Measurements from ENCODE around the gene PIN4. TPM values are rescaled to one million over a fixed set of nuclear protein-coding genes. Genes with fewer than 3 reads are reported as not detected.

The PIN4 gene
- total and polyA plus RNA-seq, 2 donors (not counting 3 experiments of a cell fraction or from before 2014, with no cell fraction given), result 4.5 to 10.4 TPM

- H3K4me1 ChIP-seq (ENCODE audit: control insufficient read depth, extremely low read depth, insufficient read depth, low read length), result peaks cover 17% of the 10 kb centered on the region
- dilution Hi-C loops (cut with MboI; ENCODE audit: extremely low pct_ligation_motif_present, low sequenced_read_pairs), result no loop called here
- H4K20me1 ChIP-seq (replicated peaks; ENCODE audit: control insufficient read depth, extremely low read depth, insufficient read depth, low read length), result no peaks in the 10 kb centered on the region
- POLR2A ChIA-PET, result no interaction called here
- H2AFZ ChIP-seq (ENCODE audit: low read depth, low read length), result peak overlapping the region; percentile 1
- H3K27ac ChIP-seq (ENCODE audit: insufficient read depth, low read depth, low read length), result peak overlapping the region; percentile 89
- TF ChIP-seq FOS (IDR thresholded peaks at IDR 0.05; ENCODE audit: borderline replicate concordance, insufficient read depth, low read length) (peak; percentile 34), GATA2 (IDR thresholded peaks at IDR 0.05; ENCODE audit: insufficient read depth, insufficient read length, low read depth, low read length) (no peak), JUN (IDR thresholded peaks at IDR 0.05; ENCODE audit: borderline replicate concordance, insufficient read depth, insufficient read length, low read depth) (peak; percentile 31)
- peaks cover 5 to 6% of the 10 kb centered on the region in 2 experiments for H3K36me3 ChIP-seq (ENCODE audit: control insufficient read depth in 2 of 2, extremely low read depth in 1 of 2, insufficient read depth in 2 of 2, low read length in 2 of 2)
- no peaks in the 10 kb centered on the region for H3K79me2 ChIP-seq (ENCODE audit: control insufficient read depth, insufficient read depth, low read length)
- no peaks in the 10 kb centered on the region for H3K9me3 ChIP-seq (replicated peaks; ENCODE audit: control insufficient read depth, insufficient read depth, low read length)
- CTCF ChIA-PET, result no interaction called here
- no peaks in the 10 kb centered on the region for H3K9me1 ChIP-seq (replicated peaks; ENCODE audit: control insufficient read depth, extremely low read depth, insufficient read depth, low read length)
- BruUV-seq (replicated peaks), result no TSS peak
- peak overlapping the region; percentile 58 for H3K9ac ChIP-seq (replicated peaks; ENCODE audit: extremely low read depth, insufficient read depth, low read length)
- DNase-seq (ENCODE audit: low read depth, low spot score) (peak; percentile 66), FAIRE-seq (peak; percentile 97)
- peak overlapping the region in 1 of 3 experiments; percentile 30 for H3K4me3 ChIP-seq (replicated peaks in 1 of 3; ENCODE audit: insufficient read depth in 1 of 3, low read depth in 1 of 3, low read length in 3 of 3)
- no peaks in the 10 kb centered on the region for H3K27me3 ChIP-seq (ENCODE audit: control insufficient read depth in 2 of 2, insufficient read depth in 2 of 2, low read length in 2 of 2)
- H3K4me2 ChIP-seq (ENCODE audit: insufficient read depth, low read length), result peak overlapping the region; percentile 40
- intact Hi-C loops (cut with micrococcal nuclease), result no loop called here
Observed at GRCh38 chrX:72201836-72202536, 20.4 kb downstream of the PIN4 start.

- POLR2A ChIA-PET, result no interaction called here
- Histone ChIP-seq H3K4me1 (ENCODE audit: control insufficient read depth, extremely low read depth, insufficient read depth, low read length) (peaks cover 17% of the 10 kb centered on the region), H3K79me2 (ENCODE audit: control insufficient read depth, insufficient read depth, low read length) (no peaks in the 10 kb centered on the region), H3K4me2 (ENCODE audit: insufficient read depth, low read length) (no peak overlapping the region), H4K20me1 (replicated peaks; ENCODE audit: control insufficient read depth, extremely low read depth, insufficient read depth, low read length) (no peaks in the 10 kb centered on the region), H3K27ac (ENCODE audit: insufficient read depth, low read depth, low read length) (peak overlapping the region; percentile 89), H3K4me3 (replicated peaks in 1 of 3; ENCODE audit: insufficient read depth in 1 of 3, low read depth in 1 of 3, low read length in 3 of 3) (no peak overlapping the region), H2AFZ (ENCODE audit: low read depth, low read length) (no peak overlapping the region), H3K36me3 (ENCODE audit: control insufficient read depth in 2 of 2, extremely low read depth in 1 of 2, insufficient read depth in 2 of 2, low read length in 2 of 2) (peaks cover 5% of the 10 kb centered on the region in 2 experiments), H3K9me3 (replicated peaks; ENCODE audit: control insufficient read depth, insufficient read depth, low read length) (no peaks in the 10 kb centered on the region), H3K27me3 (ENCODE audit: control insufficient read depth in 2 of 2, insufficient read depth in 2 of 2, low read length in 2 of 2) (no peaks in the 10 kb centered on the region), H3K9me1 (replicated peaks; ENCODE audit: control insufficient read depth, extremely low read depth, insufficient read depth, low read length) (no peaks in the 10 kb centered on the region), H3K9ac (replicated peaks; ENCODE audit: extremely low read depth, insufficient read depth, low read length) (peak overlapping the region; percentile 58)
- CTCF ChIA-PET, result interaction anchor here (1.8 kb wide), 1 partner anchor 15 kb away, joined by 6 read pairs; no protein-coding TSS in a partner anchor
- peak; percentile 69 for FAIRE-seq
- DNase-seq (ENCODE audit: low read depth, low spot score), result no peak
- BruUV-seq (replicated peaks), result no TSS peak
- dilution Hi-C loops (cut with MboI; ENCODE audit: extremely low pct_ligation_motif_present, low sequenced_read_pairs), result no loop called here
- intact Hi-C loops (cut with micrococcal nuclease), result no loop called here
- TF ChIP-seq FOS (IDR thresholded peaks at IDR 0.05; ENCODE audit: borderline replicate concordance, insufficient read depth, low read length) (no peak), POLR2A (IDR thresholded peaks at IDR 0.05; ENCODE audit: low read depth, low read length) (no peak), MAX (IDR thresholded peaks at IDR 0.05; ENCODE audit: insufficient read depth, insufficient read length) (no peak), POLR2AphosphoS5 (IDR thresholded peaks at IDR 0.05; ENCODE audit: insufficient read depth, low read depth, low read length) (no peak), GATA2 (IDR thresholded peaks at IDR 0.05; ENCODE audit: insufficient read depth, insufficient read length, low read depth, low read length) (no peak), EZH2 (IDR thresholded peaks at IDR 0.05; ENCODE audit: borderline replicate concordance, low read depth, low read length, severe bottlenecking) (no peak)
- TF ChIP-seq, protein P1, sequence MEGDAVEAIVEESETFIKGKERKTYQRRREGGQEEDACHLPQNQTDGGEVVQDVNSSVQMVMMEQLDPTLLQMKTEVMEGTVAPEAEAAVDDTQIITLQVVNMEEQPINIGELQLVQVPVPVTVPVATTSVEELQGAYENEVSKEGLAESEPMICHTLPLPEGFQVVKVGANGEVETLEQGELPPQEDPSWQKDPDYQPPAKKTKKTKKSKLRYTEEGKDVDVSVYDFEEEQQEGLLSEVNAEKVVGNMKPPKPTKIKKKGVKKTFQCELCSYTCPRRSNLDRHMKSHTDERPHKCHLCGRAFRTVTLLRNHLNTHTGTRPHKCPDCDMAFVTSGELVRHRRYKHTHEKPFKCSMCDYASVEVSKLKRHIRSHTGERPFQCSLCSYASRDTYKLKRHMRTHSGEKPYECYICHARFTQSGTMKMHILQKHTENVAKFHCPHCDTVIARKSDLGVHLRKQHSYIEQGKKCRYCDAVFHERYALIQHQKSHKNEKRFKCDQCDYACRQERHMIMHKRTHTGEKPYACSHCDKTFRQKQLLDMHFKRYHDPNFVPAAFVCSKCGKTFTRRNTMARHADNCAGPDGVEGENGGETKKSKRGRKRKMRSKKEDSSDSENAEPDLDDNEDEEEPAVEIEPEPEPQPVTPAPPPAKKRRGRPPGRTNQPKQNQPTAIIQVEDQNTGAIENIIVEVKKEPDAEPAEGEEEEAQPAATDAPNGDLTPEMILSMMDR (IDR thresholded peaks at IDR 0.05; ENCODE audit: extremely low read depth in 1 of 2, insufficient read depth in 1 of 2, low read depth in 1 of 2, low read length in 2 of 2), result no peak
Observed at GRCh38 chrX:72202792-72203401, 21.3 kb downstream of the PIN4 start.

Data from endothelial cell of umbilical vein (primary cell).